ENCODE measurements around the gene HTRA3. TPM values are rescaled to one million over a fixed set of nuclear protein-coding genes. Genes with fewer than 3 reads are reported as not detected.

The HTRA3 gene
- total RNA-seq, 1 donor from 2014 or later, result not detected

GRCh38 chr4:8289956-8290700 lies 20.6 kb downstream of the HTRA3 start:
- peaks cover 5% of the 10 kb centered on the region for H3K9me3 Mint-ChIP-seq
- intact Hi-C loops (cut with micrococcal nuclease), result no loop called here
- no peaks in the 10 kb centered on the region for H3K27me3 Mint-ChIP-seq
- H3K27ac Mint-ChIP-seq, result no peak overlapping the region
- DNase-seq, result no peak
- no peak overlapping the region for H3K4me3 Mint-ChIP-seq
- H3K4me1 Mint-ChIP-seq, result no peaks in the 10 kb centered on the region
- no peaks in the 10 kb centered on the region for H3K36me3 Mint-ChIP-seq (ENCODE audit: low read depth)

- Mint-ChIP-seq H3K27me3 (no peaks in the 10 kb centered on the region), H3K4me3 (no peak overlapping the region), H3K4me1 (no peaks in the 10 kb centered on the region), H3K9me3 (peaks cover 8% of the 10 kb centered on the region), H3K27ac (no peak overlapping the region), H3K36me3 (ENCODE audit: low read depth) (no peaks in the 10 kb centered on the region)
- no peak for DNase-seq
- intact Hi-C loops (cut with micrococcal nuclease), result no loop called here
Measured at GRCh38 chr4:8290701-8290970, 21.1 kb downstream of the HTRA3 start.

GRCh38 chr4:8291036-8291682 lies 21.6 kb downstream of the HTRA3 start:
- no peaks in the 10 kb centered on the region for H3K36me3 Mint-ChIP-seq (ENCODE audit: low read depth)
- no peaks in the 10 kb centered on the region for H3K4me1 Mint-ChIP-seq
- intact Hi-C loops (cut with micrococcal nuclease), result no loop called here
- H3K27me3 Mint-ChIP-seq, result no peaks in the 10 kb centered on the region
- peaks cover 9% of the 10 kb centered on the region for H3K9me3 Mint-ChIP-seq
- DNase-seq, result no peak
- no peak overlapping the region for H3K4me3 Mint-ChIP-seq
- H3K27ac Mint-ChIP-seq, result no peak overlapping the region

- intact Hi-C loops (cut with micrococcal nuclease), result no loop called here
- no peak overlapping the region for H3K4me3 Mint-ChIP-seq
Measured at GRCh38 chr4:8291701-8292477, 22.3 kb downstream of the HTRA3 start.

DNA sequence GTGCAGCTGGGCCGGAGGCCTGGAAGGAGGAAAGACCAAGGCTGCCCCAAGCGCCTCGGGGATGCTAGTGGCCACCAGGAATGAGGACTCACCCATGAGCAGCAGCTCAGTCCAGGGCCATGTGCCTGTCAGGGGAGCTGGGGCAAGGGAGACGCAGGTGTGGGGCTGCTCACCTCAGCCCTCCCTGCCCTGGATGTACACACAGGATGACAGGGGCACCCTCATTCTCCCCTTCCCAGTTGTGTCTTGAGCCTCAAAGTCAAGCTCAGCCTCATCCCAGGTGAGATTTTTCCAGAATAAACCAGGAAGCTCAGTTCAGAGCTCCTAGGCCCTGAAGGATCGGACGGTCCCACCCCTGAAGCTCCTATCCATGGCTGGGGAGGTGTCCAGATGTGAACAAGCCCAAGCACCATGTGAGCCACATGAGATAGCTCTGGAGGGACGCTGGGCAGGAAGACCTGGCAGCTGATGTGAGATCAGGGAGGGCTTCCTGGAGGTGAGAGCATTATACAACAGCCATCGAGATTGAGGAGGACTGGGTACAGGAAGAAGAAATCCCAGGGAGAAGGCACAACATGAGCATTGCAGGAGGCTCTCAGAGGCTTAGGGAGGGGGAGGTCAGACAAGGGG lies 23.0 kb downstream of the HTRA3 start:
- DNase-seq, result no peak
- intact Hi-C loops (cut with micrococcal nuclease), result no loop called here
- H3K36me3 Mint-ChIP-seq (ENCODE audit: low read depth), result no peaks in the 10 kb centered on the region
- H3K27me3 Mint-ChIP-seq, result no peaks in the 10 kb centered on the region
- H3K9me3 Mint-ChIP-seq, result peaks cover 9% of the 10 kb centered on the region
- H3K4me1 Mint-ChIP-seq, result no peaks in the 10 kb centered on the region
- no peak overlapping the region for H3K27ac Mint-ChIP-seq
- no peak overlapping the region for H3K4me3 Mint-ChIP-seq

More at GRCh38 chr4:8291701-8292477, 22.3 kb downstream of the HTRA3 start:
- Mint-ChIP-seq H3K36me3 (ENCODE audit: low read depth) (no peaks in the 10 kb centered on the region), H3K4me1 (no peaks in the 10 kb centered on the region), H3K27me3 (no peaks in the 10 kb centered on the region), H3K9me3 (peaks cover 9% of the 10 kb centered on the region), H3K27ac (no peak overlapping the region)
- DNase-seq, result no peak

- no peak for DNase-seq
- Mint-ChIP-seq H3K4me3 (no peak overlapping the region), H3K4me1 (no peaks in the 10 kb centered on the region), H3K9me3 (peaks cover 9% of the 10 kb centered on the region), H3K27me3 (no peaks in the 10 kb centered on the region), H3K27ac (no peak overlapping the region), H3K36me3 (ENCODE audit: low read depth) (no peaks in the 10 kb centered on the region)
- intact Hi-C loops (cut with micrococcal nuclease), result no loop called here
Measured at GRCh38 chr4:8293131-8293975, 23.8 kb downstream of the HTRA3 start.

DNA sequence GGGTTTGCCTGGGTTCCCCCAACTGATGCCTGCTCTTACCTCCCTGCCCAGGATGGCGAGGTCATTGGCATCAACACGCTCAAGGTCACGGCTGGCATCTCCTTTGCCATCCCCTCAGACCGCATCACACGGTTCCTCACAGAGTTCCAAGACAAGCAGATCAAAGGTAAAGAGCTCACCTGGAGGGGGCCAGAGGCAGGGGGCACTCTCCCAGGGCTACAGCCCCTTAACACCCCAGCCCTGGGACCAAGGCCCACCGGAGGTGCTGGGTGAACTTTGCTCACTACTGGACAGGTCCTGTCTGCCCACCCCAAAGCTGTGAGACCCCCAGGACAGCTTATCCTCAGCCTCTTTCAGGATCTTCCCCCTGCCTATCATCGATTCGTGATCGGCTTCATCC lies 24.5 kb downstream of the HTRA3 start:
- Mint-ChIP-seq H3K9me3 (peaks cover 9% of the 10 kb centered on the region), H3K27me3 (no peaks in the 10 kb centered on the region), H3K27ac (no peak overlapping the region), H3K36me3 (ENCODE audit: low read depth) (no peaks in the 10 kb centered on the region), H3K4me1 (no peaks in the 10 kb centered on the region), H3K4me3 (no peak overlapping the region)
- intact Hi-C loops (cut with micrococcal nuclease), result no loop called here
- no peak for DNase-seq

DNA sequence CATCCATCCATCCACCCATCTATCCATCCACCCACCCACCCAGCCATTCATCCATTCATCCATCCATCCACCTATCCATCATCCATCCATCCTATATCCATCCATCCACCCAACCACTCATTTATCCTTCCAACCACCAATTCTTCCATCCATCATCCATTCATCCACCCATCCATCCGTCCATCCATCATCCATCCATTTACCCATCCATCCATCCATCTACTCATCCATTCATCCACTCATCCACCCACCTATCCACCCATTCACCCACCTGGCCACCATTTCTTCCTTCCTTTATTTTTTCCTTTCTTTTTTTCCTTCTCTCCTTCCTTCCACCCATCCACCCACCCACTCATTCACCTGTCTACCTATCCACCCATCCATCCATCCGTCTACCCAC lies 25.2 kb downstream of the HTRA3 start:
- intact Hi-C loops (cut with micrococcal nuclease), result no loop called here
- H3K4me3 Mint-ChIP-seq, result no peak overlapping the region
- no peak for DNase-seq
- H3K4me1 Mint-ChIP-seq, result no peaks in the 10 kb centered on the region
- peaks cover 2% of the 10 kb centered on the region for H3K27me3 Mint-ChIP-seq
- no peaks in the 10 kb centered on the region for H3K36me3 Mint-ChIP-seq (ENCODE audit: low read depth)
- no peak overlapping the region for H3K27ac Mint-ChIP-seq
- peaks cover 9% of the 10 kb centered on the region for H3K9me3 Mint-ChIP-seq

- DNase-seq, result no peak
- Mint-ChIP-seq H3K4me3 (no peak overlapping the region), H3K9me3 (peaks cover 9% of the 10 kb centered on the region), H3K27me3 (peaks cover 2% of the 10 kb centered on the region), H3K27ac (no peak overlapping the region), H3K36me3 (ENCODE audit: low read depth) (no peaks in the 10 kb centered on the region), H3K4me1 (no peaks in the 10 kb centered on the region)
- intact Hi-C loops (cut with micrococcal nuclease), result no loop called here
Measured at GRCh38 chr4:8295471-8295870, 25.9 kb downstream of the HTRA3 start.

DNA sequence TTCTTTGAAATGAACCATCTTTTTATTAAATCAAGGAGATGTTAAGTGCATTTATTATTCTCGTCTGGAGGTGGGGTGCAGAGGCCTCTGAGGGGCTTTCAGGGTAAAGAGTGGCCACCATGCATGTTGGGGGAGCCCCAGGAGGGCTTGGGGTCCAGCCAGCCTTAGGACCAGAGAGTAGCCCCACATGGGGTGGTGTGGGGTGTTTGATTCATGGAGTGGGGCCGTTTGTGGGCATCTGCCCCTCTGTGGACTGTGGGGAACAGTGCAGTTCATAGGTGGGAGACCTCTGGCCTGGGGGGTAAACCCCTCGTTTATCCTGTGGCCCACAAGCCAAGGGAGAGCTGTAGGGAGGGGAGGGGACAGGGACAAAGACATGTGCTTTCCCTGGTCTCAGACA lies 26.9 kb downstream of the HTRA3 start:
- H3K4me3 Mint-ChIP-seq, result no peak overlapping the region
- H3K27ac Mint-ChIP-seq, result no peak overlapping the region
- H3K4me1 Mint-ChIP-seq, result no peaks in the 10 kb centered on the region
- H3K36me3 Mint-ChIP-seq (ENCODE audit: low read depth), result no peaks in the 10 kb centered on the region
- peaks cover 9% of the 10 kb centered on the region for H3K9me3 Mint-ChIP-seq
- H3K27me3 Mint-ChIP-seq, result peaks cover 4% of the 10 kb centered on the region
- no peak for DNase-seq
- intact Hi-C loops (cut with micrococcal nuclease), result no loop called here

GRCh38 chr4:8297141-8297601 lies 27.6 kb downstream of the HTRA3 start:
- H3K27ac Mint-ChIP-seq, result no peak overlapping the region
- H3K4me1 Mint-ChIP-seq, result no peaks in the 10 kb centered on the region
- peaks cover 4% of the 10 kb centered on the region for H3K27me3 Mint-ChIP-seq
- peaks cover 9% of the 10 kb centered on the region for H3K9me3 Mint-ChIP-seq
- no peaks in the 10 kb centered on the region for H3K36me3 Mint-ChIP-seq (ENCODE audit: low read depth)
- no peak overlapping the region for H3K4me3 Mint-ChIP-seq
- intact Hi-C loops (cut with micrococcal nuclease), result no loop called here
- no peak for DNase-seq

GRCh38 chr4:8297691-8298485 lies 28.3 kb downstream of the HTRA3 start:
- Mint-ChIP-seq H3K9me3 (peaks cover 9% of the 10 kb centered on the region), H3K27me3 (peaks cover 4% of the 10 kb centered on the region), H3K4me3 (no peak overlapping the region), H3K36me3 (ENCODE audit: low read depth) (no peaks in the 10 kb centered on the region), H3K4me1 (no peaks in the 10 kb centered on the region), H3K27ac (no peak overlapping the region)
- intact Hi-C loops (cut with micrococcal nuclease), result no loop called here
- no peak for DNase-seq

GRCh38 chr4:8300832-8301231 lies 31.3 kb downstream of the HTRA3 start:
- intact Hi-C loops (cut with micrococcal nuclease), result no loop called here
- H3K9me3 Mint-ChIP-seq, result no peaks in the 10 kb centered on the region
- H3K27me3 Mint-ChIP-seq, result peaks cover 4% of the 10 kb centered on the region
- DNase-seq, result no peak
- no peak overlapping the region for H3K4me3 Mint-ChIP-seq
- no peaks in the 10 kb centered on the region for H3K4me1 Mint-ChIP-seq
- H3K36me3 Mint-ChIP-seq (ENCODE audit: low read depth), result no peaks in the 10 kb centered on the region
- H3K27ac Mint-ChIP-seq, result no peak overlapping the region

All from activated CD4-positive, alpha-beta T cell treated with anti-CD3 and anti-CD28 coated beads, Interleukin-2, amount 10 ng/mL, durations not matched to agents 24 days and 14 days (primary cell).